VCaP (cell line): ENCODE data around the gene AKAP9.

ENCODE experiments used
- H3K27ac ChIP-seq: fragments of 450-650 bp; 2 replicates; pipeline ENCODE4 v1.5.1; 2017
- TF ChIP-seq, protein P1 (sequence below): fragments of 450-650 bp; conservative IDR thresholded peaks from 2 replicates; pipeline ENCODE4 v1.5.1; 2017; ENCODE audit warnings: mild to moderate bottlenecking, moderate library complexity

Gene AKAP9

GRCh38 chr7:91993976-91994375 is 53.3 kb downstream of the AKAP9 start:
- TF ChIP-seq, protein P1, sequence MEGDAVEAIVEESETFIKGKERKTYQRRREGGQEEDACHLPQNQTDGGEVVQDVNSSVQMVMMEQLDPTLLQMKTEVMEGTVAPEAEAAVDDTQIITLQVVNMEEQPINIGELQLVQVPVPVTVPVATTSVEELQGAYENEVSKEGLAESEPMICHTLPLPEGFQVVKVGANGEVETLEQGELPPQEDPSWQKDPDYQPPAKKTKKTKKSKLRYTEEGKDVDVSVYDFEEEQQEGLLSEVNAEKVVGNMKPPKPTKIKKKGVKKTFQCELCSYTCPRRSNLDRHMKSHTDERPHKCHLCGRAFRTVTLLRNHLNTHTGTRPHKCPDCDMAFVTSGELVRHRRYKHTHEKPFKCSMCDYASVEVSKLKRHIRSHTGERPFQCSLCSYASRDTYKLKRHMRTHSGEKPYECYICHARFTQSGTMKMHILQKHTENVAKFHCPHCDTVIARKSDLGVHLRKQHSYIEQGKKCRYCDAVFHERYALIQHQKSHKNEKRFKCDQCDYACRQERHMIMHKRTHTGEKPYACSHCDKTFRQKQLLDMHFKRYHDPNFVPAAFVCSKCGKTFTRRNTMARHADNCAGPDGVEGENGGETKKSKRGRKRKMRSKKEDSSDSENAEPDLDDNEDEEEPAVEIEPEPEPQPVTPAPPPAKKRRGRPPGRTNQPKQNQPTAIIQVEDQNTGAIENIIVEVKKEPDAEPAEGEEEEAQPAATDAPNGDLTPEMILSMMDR, result no peak
- no peak overlapping the region for H3K27ac ChIP-seq

DNA sequence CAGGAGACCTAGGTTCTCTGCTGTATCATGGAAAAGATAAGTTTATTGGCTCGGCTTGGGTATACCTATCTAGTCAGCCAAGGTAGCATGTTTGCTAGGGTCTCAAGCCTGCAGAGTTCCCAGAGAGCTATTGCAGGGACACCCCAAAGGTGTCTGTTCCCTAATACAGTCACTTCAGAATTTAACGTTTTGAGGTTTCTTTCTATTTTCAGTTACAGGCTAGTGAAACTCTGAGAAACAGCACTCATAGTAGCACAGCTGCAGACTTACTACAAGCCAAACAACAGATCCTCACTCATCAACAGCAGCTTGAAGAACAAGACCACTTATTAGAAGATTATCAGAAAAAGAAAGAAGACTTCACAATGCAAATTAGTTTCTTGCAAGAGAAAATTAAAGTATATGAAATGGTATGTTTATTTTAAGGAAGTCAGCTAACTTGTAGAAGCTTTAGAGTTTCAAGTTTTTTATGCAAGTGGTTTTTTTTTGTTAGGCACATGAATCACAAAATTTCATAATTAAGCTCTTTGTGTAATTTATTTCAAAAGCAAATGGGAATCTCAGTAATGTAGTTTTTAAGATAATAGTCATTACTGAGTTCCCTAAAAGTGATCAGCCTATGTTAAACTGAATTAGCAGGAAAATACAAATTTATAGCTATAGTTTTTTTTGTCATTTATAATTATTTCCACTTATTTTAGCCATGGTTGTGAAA is 54.9 kb downstream of the AKAP9 start:
- H3K27ac ChIP-seq, result no peak overlapping the region
- TF ChIP-seq, protein P1, result no peak

DNA sequence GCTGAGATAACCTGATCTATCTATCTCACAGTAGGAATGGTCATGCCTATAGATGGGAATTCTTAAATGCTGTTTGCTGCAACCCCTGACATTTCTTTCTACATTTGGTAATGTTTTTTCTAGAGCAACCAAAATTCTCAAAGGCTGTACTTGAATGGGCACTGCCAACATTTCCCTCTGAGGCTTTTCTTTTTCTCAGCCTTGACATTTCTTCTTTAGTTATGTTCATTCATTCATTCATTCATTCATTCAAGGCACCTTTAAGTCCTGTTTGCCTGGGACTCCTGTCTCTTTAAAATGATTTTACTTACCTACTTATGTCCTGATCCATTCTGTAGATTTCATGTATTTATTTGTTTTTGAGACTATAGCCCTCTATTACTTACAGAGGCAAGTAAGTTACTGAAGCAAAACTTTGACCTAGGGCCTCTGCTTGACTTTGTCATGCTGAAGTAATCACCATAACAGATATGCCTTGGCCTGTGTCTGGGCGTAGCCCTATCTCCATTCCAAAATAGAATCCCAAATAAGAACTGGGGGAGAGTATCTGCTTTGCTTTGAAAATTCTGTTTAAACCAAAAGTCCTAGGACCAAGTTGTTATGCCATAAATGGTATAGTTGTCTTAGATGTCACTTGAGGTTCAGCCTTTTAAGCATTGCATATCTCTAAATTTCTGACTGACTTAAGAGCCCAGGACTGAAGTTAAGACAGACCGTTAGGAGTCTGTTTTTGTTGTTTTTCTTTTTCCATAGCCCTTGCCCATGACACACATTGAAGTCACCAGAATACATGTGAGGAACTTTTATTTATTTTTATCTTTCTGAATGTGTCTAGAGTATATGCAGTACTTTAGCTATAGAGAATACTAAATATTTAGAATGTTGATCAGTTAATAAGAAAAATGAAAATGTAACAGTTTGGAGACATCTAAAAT is 59.2 kb downstream of the AKAP9 start:
- H3K27ac ChIP-seq, result no peak overlapping the region
- TF ChIP-seq, protein P1, result no peak

DNA sequence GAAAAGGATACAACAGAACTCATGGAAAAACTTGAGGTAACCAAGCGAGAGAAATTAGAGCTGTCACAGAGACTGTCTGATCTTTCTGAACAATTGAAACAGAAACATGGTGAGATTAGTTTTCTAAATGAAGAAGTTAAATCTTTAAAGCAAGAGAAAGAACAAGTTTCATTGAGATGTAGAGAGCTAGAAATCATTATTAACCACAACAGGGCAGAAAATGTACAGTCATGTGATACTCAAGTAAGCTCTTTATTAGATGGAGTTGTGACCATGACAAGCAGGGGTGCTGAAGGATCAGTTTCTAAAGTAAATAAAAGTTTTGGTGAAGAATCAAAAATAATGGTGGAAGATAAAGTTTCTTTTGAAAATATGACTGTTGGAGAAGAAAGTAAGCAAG is 62.1 kb downstream of the AKAP9 start:
- H3K27ac ChIP-seq, result no peak overlapping the region
- TF ChIP-seq, protein P1, result no peak

DNA sequence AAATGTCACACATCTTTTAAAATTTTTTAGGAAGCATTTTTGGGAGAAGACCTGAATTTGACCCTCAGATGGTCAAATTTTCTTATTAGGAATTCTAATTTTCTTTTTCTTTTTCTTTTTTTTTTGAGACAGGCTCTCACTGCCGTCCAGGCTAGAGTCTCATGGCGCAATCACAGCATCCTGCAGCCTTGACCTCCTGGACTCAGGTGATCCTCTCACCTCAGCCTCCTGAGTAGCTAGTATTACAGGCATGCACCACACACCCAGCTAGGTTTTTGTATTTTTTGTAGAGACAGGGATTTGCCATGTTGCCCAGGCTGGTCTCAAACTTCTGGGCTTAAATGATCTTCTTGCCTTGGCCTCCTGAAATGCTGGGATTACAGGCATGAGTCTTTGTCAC is 65.4 kb downstream of the AKAP9 start:
- H3K27ac ChIP-seq, result no peak overlapping the region
- TF ChIP-seq, protein P1, result no peak

- TF ChIP-seq, protein P1, result no peak
- H3K27ac ChIP-seq, result no peak overlapping the region
Measured at GRCh38 chr7:92010215-92010614, 69.6 kb downstream of the AKAP9 start.

GRCh38 chr7:92013611-92014010 is 72.9 kb downstream of the AKAP9 start:
- TF ChIP-seq, protein P1, result no peak
- no peak overlapping the region; the same call in 1 of the 2 replicates for H3K27ac ChIP-seq
